Stimulated activated CD4-positive, alpha-beta T cell treated with anti-CD3 and anti-CD28 coated beads, Interleukin-1b, Interleukin-23, amount 100 ng/mL, for 4 hours (primary cell): ENCODE results near the gene ZP2.
"Not testable (repeated sequence)": the region's sequence is repeated elsewhere in the genome, so short reads cannot be mapped to it uniquely, and the experiment has no call there.

ENCODE experiments used
- DNase-seq, 2 donors: peaks; one replicate each; pipeline ENCODE4 v3.0.0-alpha.2; 2020; ENCODE audit warnings: low read depth in 2 of 2

The ZP2 gene

GRCh38 chr16:21175397-21175796 is 36.0 kb downstream of the ZP2 start:
- no peak for DNase-seq

- DNase-seq, result no peak
Measured at GRCh38 chr16:21172650-21173049, 38.7 kb downstream of the ZP2 start.

GRCh38 chr16:21170116-21170515 is 41.3 kb downstream of the ZP2 start:
- not testable (repeated sequence) for DNase-seq

GRCh38 chr16:21169249-21169981 is 42.0 kb downstream of the ZP2 start:
- no peak for DNase-seq

- no peak for DNase-seq
Measured at GRCh38 chr16:21167929-21168602, 43.3 kb downstream of the ZP2 start.

GRCh38 chr16:21167360-21167759 is 44.0 kb downstream of the ZP2 start:
- no peak for DNase-seq

- no peak for DNase-seq
Measured at GRCh38 chr16:21166561-21166961, 44.8 kb downstream of the ZP2 start.

GRCh38 chr16:21164521-21165168 is 46.7 kb downstream of the ZP2 start:
- DNase-seq, result no peak

GRCh38 chr16:21163576-21163975 is 47.8 kb downstream of the ZP2 start:
- no peak for DNase-seq

- DNase-seq, result no peak
Measured at GRCh38 chr16:21162661-21163151, 48.7 kb downstream of the ZP2 start.

GRCh38 chr16:21161211-21161610 is 50.2 kb downstream of the ZP2 start:
- no peak for DNase-seq

- no peak for DNase-seq
Measured at GRCh38 chr16:21160276-21160675, 51.1 kb downstream of the ZP2 start.

GRCh38 chr16:21159281-21159951 is 52.0 kb downstream of the ZP2 start:
- DNase-seq, result no peak

- DNase-seq, result peak; percentile 60 to 77
Measured at GRCh38 chr16:21158208-21159110, 52.9 kb downstream of the ZP2 start, which contains the start of gene LDAF1. Gene LDAF1, plus strand, starts transcription at chr16:21158674. Its CDS starts 2,509 bp downstream, at chr16:21161183.

GRCh38 chr16:21157632-21158031 is 53.7 kb downstream of the ZP2 start:
- DNase-seq, result no peak

GRCh38 chr16:21156767-21157467 is 54.5 kb downstream of the ZP2 start:
- DNase-seq, result no peak

- not testable (repeated sequence) for DNase-seq
Measured at GRCh38 chr16:21156011-21156410, 55.4 kb downstream of the ZP2 start.

GRCh38 chr16:21153124-21153729 is 58.1 kb downstream of the ZP2 start:
- not testable (repeated sequence) for DNase-seq

GRCh38 chr16:21152160-21153030 is 59.0 kb downstream of the ZP2 start:
- DNase-seq, result not testable (repeated sequence)
